GM18520 (cell line): ENCODE data around the gene IFNA7.
"Not testable (repeated sequence)": the region's sequence is repeated elsewhere in the genome, so short reads cannot be mapped to it uniquely, and the experiment has no call there.

Experiments
- ATAC-seq: cut with Tn5 transposase; IDR thresholded peaks from one replicate; pipeline ENCODE4 v1.9.1; 2021; ENCODE audit not compliant: unreplicated experiment

The IFNA7 gene

DNA sequence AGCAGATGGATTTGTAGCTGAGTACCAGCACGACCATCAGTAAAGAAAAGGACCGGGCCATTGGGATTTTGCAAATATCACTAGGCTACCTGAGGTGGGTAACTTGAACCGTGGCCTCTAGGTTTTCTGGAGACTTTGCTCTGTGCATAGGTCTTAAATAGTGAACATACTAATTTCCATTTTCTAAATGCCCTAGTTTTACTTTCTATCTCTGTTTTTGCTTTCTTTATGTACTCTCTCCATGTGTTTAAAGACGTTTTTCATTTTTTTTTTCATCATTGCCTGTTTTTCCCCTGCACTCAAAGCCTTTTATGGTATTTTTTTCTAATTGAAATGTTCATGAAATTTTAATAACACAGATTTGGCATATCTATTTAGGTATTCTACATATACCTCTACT, at the start of gene IFNA7:
TSS of gene IFNA7 (minus strand) at position 101 of the 400 bp plus-strand sequence. CDS start at position 61, 40 bp downstream.
- not testable (repeated sequence) for ATAC-seq

DNA sequence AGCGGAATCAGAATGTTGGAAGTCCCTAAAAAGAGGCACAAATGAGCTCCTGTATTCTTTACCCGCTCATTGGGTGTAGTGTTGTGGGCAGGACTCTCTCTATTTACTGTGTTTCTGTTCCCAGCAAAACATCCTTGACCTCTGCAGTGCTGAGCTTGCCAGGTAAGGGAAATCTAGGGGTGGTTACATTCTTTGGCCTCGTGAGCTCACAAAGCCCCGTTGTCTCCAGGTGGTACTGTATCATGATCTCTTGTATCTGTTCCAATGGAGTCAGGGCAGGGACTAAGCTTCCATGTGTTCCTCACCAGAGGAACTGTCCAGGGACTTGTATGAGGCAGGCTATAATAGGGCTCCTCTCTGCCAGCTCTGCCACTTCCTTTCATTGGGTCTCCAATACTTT, 49.6 kb upstream of the IFNA7 start:
- ATAC-seq = no peak

DNA sequence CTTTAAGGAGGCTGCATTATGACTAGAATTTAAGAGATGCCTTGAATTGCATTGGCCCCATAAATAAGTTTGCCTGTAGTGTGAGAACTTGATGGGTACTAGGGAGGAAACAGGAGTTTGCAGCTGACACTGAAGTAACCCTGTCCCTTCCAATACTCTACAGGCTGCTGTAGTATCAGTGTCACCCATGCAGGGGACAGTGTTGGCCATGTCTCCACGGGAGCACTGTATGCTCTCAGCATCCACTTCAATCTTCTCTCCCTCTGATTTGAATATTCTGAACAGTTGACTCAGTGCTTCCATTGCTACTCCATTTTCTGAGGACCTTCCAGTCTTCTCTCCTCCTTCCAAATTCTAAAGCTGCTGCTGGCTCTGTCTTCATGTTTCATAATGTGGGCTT, 49.2 kb upstream of the IFNA7 start:
- ATAC-seq = no peak

DNA sequence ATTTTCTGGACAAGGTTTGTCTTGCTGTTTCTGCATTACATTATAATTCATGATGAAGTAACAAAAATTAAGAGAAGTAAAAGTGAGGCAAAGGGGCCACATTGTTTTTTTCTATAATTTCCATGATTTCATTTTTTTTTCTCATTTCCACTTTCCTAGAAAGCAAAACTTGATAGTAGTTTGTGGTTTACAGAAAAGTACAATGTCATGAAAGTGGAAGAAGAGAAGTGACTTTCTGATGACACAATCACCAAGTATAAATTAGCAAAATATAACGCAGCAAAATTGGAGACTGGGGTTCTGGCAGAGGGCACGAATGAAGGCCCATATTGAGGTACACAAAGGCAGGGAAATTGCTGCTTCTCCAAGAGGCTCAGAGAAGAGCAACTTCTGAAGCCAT, 42.8 kb upstream of the IFNA7 start:
- ATAC-seq = no peak

GRCh38 chr9:21239911-21240310, 37.9 kb upstream of the IFNA7 start, which contains the start of gene IFNA14:
Gene IFNA14 (minus strand): TSS chr9:21240005. CDS start chr9:21239935, 70 bp downstream.
- no peak for ATAC-seq

- not testable (repeated sequence) for ATAC-seq
Observed at GRCh38 chr9:21236360-21236714, 34.3 kb upstream of the IFNA7 start.

- ATAC-seq = peak; percentile 70
Observed at GRCh38 chr9:21235468-21236359, 33.7 kb upstream of the IFNA7 start.

DNA sequence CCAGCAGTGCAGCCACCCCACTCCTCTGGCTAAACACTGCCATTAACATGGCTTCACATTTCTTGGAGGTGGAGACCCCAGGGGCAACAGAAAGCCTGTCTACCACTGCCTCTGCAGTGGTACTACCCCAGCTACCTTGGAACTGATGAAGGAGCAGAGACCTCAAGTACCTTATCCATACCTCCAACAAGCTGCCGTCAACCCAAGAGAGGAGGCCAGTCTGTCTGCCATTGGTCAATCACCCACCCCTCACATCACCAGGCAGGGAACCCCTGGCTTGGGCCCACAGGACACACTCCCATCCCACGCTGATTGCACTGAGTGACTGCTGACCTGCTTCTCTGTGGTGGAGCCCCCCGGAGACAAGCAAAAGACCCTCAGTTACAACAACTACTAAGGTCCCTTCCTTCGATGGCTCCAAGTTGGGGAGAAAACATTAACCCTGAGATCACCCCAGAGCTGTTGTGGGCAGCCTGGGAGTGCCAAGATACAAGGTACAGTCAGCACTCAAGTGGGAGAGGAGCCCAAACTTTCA, 32.2 kb upstream of the IFNA7 start:
- ATAC-seq = no peak

DNA sequence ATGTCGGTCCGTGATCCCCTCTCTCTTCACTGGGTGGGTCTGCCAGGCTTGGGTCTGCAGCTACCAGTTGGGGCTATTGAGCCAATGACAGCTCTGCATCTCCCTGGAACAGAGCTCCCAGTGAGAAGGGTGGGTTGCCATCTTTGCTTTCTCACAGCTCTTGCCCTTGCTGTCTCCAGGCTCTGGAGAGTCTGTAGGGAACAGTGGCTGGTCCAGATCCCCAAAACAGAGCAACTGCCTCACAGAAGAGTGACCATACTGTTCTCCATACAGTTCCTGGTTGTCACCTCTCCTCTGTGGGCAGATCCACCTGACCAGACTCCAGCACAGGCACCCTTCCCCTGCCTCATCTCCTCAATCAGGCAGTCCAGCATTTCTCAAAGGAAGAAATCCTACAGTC, 31.3 kb upstream of the IFNA7 start:
- no peak for ATAC-seq

DNA sequence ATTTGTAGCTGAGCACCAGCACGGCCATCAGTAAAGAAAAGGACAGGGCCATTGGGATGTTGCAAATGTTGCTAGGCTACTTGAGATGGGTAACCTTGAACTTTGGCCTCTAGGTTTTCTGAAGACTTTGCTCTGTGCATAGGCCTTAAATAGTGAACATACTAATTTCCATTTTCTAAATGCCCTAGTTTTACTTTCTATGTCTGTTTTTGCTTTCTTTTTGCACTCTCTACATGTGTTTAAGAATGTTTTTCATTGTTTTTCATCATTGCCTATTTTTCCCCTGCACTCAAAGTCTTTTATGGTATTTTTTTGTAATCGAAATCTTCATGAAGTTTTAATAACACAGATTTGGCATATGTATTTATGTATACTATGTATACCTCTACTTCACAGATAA, 26.1 kb upstream of the IFNA7 start, which contains the start of gene IFNA17:
TSS of gene IFNA17 (minus strand) at position 101 of the 400 bp plus-strand sequence. CDS start at position 52, 49 bp downstream.
- no peak for ATAC-seq

DNA sequence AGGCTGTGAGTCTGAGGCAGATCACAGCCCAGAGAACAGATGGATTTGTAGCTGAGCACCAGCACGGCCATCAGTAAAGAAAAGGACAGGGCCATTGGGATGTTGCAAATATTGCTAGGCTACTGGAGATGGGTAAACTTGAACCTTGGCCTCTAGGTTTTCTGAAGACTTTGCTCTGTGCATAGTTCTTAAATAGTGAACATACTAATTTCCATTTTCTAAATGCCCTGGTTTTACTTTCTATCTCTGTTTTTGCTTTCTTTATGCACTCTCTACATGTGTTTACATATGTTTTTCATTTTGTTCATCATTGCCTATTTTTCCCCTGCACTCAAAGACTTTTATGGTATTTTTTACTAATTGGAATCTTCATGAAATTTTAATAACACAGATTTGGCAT, 15.2 kb upstream of the IFNA7 start, which contains the start of gene IFNA16:
TSS of gene IFNA16 (minus strand) at position 101 of the 400 bp plus-strand sequence. CDS start at position 95, 6 bp downstream.
- ATAC-seq = not testable (repeated sequence)

GRCh38 chr9:21213411-21214326, 11.7 kb upstream of the IFNA7 start:
- ATAC-seq = peak; percentile 56

GRCh38 chr9:21212160-21212559, 10.2 kb upstream of the IFNA7 start:
- not testable (repeated sequence) for ATAC-seq

DNA sequence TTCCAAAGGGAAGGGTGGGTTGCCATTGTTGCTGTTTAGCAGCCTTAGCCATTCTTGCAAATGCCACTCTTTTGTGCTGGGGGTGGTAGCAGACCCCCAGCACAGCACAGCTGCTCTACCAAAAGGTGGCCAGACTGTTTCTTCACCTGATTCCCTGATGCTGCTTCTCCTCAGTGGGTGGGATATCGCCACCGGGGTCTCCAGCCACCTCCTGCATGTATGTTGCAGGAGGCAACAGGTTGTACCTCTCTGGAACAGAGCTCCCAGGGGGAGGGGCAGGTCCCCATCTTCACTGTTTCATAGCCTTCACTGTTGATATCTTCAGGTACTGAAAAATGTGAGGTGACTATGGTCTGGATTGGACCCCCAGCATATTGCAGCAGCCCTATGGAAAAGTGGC, 8.8 kb upstream of the IFNA7 start:
- not testable (repeated sequence) for ATAC-seq

- no peak for ATAC-seq
Observed at GRCh38 chr9:21210311-21210710, 8.3 kb upstream of the IFNA7 start.

DNA sequence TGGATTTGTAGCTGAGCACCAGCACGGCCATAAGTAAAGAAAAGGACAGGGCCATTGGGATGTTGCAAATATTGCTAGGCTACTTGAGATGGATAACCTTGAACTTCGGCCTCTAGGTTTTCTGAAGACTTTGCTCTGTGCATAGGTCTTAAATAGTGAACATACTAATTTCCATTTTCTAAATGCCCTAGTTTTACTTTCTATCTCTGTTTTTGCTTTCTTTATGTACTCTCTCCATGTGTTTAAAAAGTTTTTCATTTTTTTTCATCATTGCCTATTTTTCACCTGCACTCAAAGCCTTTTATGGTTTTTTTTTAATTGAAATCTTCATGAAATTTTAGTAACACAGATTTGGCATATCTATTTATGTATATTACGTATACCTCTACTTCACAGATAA, 5.0 kb upstream of the IFNA7 start, which contains the start of gene IFNA10:
TSS of gene IFNA10 (minus strand) at position 101 of the 400 bp plus-strand sequence. CDS start at position 55, 46 bp downstream.
- ATAC-seq = not testable (repeated sequence)

GRCh38 chr9:21205204-21205603, 3.2 kb upstream of the IFNA7 start:
- no peak for ATAC-seq

GRCh38 chr9:21194867-21195776, 6.9 kb downstream of the IFNA7 start:
- ATAC-seq = peak; percentile 80

- not testable (repeated sequence) for ATAC-seq
Observed at GRCh38 chr9:21187487-21187886, 14.5 kb downstream of the IFNA7 start, which contains the start of gene IFNA4. Gene IFNA4 (minus strand): TSS chr9:21187587. CDS start chr9:21187531, 56 bp downstream.
